Stimulated activated CD8-positive, alpha-beta memory T cell treated with anti-CD3 and anti-CD28 coated beads, Interleukin-2, amount 100 ng/mL, for 1 hour (primary cell): ENCODE measurements around the gene GGTA1.
A peak's percentile ranks its signal among the peaks of the same experiment; 100 is the strongest.
"Not testable (repeated sequence)": the region's sequence is repeated elsewhere in the genome, so short reads cannot be mapped to it uniquely, and the experiment has no call there.

Source experiments
- DNase-seq, 2 donors: peaks; one replicate each; pipeline ENCODE4 v3.0.0-alpha.2; 2020; ENCODE audit warnings: low read depth in 2 of 2

GGTA1 gene

GRCh38 chr9:121499427-121500164 lies at the start of gene GGTA1:
Gene GGTA1, minus strand, starts transcription at chr9:121499844. Its CDS starts 31,922 bp downstream, at chr9:121467922.
- DNase-seq = no peak

GRCh38 chr9:121548666-121549065 lies 49.0 kb upstream of the GGTA1 start:
- no peak for DNase-seq

DNA sequence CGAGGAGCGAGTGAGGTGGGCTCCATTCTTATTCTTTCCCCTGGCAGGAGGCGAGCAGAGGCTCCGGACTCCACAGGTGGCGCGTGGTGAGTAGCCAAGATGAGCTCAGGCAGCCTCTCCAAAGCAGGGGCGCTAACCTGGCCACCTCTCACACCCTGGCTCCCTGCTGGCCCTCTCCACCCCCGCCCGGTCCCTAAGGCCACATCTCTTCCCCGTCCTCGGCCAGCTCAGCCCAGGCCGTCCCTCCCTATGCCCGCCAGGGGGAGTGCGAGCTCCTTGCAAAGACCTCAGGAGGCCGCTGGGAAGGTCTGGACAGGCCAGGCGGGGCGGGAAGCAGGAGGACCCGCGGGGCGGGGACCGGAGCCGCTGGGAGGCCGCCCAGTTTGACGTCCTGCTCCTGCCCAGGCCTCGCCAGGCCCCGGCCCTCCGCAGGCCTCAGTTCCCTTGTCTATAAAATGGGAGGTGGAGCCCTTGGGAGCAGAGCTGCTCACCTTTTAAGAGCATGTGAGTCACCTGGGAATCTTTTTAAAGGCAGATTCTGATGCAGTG lies 46.3 kb upstream of the GGTA1 start:
- DNase-seq = peak; percentile 25 to 39

DNA sequence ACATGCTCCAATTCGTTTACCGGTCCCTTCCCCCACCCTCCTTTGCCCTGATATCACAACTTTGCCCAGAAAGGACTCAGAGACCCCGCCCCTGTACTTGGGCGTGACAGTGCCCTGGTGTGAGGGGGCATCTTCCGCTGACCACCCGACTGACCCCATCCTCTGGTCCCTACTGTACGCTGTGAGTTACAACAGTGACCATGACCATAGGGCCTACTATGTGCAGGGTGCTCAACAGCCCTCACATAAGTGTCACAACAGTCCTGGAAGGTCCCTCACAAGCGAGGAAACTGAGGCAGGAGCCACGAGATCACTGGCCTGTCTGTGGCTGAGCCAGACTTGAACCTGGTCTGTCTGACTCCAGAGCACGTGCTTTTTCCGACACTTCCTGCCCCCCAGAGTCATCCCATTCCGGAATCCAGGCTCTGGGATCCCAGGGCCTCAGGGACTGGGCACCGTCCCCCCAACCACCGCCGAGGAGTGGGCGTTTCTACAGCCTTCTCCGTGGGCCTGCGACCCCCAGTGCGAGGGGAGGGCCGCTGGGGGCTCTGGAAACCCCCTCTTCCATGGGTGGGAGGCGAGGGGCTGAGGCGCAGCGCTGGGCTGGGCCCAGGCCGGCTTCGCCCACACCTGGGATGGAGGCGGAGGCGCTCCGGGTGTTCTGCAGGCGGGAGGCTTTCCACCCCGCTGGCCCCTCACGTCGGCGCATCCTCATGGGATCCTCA lies 45.7 kb upstream of the GGTA1 start:
- DNase-seq = no peak

DNA sequence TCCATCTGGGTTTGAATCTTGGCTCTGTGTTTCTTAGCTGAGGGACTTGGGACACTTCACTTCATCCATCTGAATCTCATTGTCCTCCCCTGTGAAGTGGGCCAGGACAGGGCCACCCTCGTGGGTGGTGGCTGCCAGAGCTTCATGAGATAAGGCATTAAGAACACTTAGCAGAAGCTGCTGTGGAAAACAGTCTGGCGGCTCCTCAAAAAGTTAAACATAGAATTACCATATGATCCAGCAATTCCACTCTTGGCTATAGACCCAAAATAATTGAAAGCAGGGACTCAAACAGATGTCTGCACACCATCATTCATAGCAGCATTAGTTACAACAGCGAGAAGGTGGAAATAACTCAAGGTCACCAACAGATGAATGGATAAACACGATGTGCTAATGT lies 42.4 kb upstream of the GGTA1 start:
- no peak for DNase-seq

- DNase-seq = no peak
Measured at GRCh38 chr9:121541256-121541655, 41.6 kb upstream of the GGTA1 start.

DNA sequence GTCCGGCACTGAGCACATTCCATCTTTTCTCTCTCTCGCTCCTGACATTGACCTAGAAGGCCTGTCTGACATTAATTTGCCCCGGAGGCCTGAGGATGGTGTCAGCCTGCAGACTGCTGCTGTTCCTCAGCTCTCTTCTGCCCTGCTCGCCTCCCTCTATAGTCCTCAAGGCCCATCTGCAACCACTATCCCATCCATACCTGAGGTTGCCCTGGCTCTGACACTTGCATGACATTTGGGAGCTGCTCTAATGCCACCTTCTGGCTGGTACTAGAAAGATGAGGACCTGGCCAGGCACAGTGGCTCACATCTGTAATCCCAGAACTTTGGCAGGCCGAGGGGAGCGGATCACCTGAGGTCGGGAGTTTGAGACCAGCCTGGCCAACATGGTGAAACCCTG lies 38.6 kb upstream of the GGTA1 start:
- no peak for DNase-seq

DNA sequence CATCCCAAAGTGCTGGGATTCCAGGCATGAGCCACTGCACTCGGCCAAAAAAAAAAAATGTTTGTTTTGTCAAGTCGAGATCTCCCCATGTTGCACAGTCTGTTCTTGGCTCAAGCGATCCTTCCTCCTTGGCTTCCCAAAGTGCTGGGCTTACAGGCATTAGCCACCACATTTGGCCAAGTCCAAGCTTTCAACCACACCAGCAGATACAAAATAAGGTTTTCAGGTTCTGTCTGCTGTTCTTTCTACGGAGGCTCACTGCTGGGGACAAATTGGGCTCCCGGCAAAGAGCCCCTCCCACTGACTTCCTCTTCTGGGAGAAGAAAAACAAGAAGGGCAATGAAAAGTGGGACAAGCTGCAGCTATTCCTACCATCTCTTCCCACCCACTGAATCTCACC lies 37.6 kb upstream of the GGTA1 start:
- no peak for DNase-seq

DNA sequence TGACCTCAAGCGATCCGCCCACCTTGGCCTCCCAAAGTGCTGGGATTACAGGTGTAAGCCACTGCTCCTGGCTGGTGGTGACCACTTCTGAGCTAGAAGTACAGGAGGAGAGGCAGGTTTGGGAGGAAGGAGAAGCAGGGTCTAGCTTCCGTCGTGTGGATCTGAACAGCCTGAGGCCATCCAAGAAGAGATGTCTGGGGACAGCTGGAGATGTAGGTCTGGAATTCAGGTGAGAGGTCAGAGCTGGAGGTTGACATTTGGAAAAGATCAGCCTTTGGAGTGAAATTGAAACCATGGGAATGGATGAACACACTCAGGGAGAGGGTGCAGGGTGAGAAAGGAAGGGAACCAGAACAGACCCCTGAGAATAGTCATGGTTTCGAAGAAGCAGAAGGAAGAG lies 33.2 kb upstream of the GGTA1 start:
- no peak for DNase-seq

GRCh38 chr9:121529237-121529987 lies 29.8 kb upstream of the GGTA1 start:
- DNase-seq = no peak

- no peak for DNase-seq
Measured at GRCh38 chr9:121528642-121529041, 29.0 kb upstream of the GGTA1 start.

GRCh38 chr9:121527371-121527770 lies 27.7 kb upstream of the GGTA1 start:
- no peak for DNase-seq

DNA sequence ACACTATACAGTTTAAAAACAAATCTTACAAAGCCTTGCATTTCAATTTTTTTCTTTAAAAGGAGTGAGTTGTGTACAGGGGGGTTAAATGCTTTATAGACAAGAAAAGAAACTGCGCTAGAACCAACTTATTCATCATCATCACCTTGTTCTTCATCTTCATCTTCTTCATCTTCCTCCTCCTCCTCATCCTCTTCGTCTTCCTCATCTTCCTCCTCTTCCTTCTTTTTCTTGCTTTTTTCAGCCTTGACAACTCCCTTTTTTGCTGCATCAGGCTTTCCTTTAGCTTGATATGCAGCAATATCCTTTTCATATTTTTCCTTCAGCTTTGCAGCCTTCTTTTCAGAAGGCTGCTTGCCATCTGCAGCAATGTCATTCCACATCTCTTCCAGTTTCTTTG lies 20.0 kb upstream of the GGTA1 start:
- DNase-seq = not testable (repeated sequence)

DNA sequence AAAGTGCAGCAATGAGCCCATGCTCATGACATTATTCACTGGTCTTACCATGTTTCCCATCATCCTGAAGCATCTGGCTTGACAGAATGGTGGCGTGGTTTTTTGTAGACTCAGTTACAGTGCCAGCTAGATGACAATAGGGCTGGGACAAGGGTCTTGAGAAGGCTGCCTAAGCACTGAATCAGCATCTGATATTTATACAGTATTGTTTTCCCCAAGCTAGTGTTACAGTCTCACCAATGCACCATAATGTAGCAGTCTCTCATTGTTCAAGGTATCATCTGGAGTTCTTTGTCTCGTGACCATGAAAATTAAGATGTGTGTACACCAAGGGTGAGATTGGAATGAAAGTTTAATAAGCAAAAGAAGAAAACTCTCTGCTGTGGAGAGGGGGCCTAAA lies 19.0 kb upstream of the GGTA1 start:
- no peak for DNase-seq

DNA sequence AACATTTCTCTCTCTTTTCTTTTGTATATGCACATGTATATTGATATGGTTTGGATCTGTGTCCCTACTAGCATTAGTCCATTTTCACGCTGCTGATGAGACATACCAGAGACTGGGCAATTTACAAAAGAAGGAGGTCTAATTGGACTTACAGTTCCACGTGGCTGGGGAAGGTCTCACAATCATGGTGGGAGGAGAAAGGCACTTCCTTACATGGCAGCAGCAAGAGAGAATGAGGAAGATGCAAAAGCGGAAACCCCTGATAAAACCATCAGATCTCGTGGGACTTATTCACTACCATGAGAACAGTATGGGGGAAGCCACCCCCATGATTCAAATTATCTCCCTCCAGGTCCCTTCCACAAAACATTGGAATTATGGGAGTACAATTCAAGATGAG lies 13.5 kb upstream of the GGTA1 start:
- DNase-seq = not testable (repeated sequence)

DNA sequence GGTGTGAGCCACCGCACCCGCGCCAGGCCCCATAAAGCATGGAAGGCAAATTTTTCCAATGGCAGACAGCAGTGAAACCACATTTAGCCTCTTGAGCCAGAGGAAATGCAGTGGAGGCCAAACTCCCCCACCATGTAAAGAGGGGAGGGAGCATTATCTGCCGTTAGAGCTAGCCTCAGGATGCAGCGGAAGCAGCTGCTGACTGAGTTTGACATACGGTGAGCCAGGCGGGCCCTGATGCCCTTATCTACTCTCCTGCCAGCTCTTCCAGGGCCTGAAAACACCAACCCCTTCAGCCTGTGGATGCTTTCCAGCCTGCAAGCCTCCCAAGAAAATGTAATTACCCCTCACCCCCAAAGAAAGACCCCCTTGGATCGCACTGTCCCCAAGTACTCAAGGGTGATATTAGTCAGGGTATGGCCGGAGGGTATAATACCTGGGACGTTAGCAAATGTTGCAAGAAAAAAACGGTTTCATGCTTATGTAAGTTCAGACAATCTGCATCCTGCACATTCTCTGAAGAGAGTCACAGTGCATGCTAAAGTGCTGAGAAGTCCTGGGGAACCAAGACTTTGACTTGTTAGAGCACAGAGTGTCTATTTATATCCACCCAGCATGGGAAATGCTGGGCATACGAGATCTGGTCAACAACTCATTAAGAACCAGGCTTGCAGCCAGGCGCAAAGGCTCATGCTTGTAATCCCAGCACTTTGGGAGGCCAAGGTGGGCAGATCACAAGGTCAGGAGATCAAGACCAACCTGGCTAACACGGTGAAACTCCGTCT lies 11.3 kb upstream of the GGTA1 start:
- no peak for DNase-seq

DNA sequence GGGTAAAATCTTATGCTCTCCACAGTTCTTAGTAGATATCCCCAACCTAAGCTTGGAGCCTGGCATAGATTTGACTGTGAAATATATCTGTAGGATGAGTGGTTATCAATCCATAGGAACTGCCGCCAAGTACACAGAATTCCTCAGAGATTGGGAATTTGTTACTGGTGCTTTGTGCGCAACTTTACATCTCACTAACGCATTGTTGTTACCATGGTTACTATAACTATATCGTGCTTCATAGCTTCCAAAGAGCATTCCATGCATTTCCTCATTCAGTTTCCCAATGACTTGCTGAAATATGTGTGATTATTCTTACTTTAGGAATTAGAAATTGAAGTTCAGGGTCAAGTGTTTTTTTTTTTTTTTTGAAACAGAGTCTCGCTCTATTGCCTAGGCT lies 9.5 kb upstream of the GGTA1 start:
- DNase-seq = no peak

DNA sequence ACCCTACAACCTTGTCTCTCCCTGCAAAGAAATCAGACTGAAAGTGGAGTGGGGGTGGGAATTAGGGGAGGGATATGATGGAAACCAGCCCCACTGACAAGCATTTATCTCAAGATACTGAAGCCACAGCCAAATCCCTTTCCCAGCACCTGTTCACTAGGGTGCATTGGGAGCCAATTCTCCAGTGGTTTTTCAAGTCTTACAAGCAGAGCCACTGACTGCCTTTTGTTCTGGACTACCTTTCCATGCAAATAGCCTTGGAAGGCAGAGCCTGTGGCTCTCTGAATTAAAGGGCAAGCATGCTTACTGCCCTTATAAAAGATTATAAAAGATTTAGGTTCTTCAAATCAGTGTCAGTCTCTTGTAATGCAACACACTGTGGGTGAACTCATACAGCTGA lies 8.8 kb upstream of the GGTA1 start:
- DNase-seq = no peak

- no peak for DNase-seq
Measured at GRCh38 chr9:121505903-121506735, 6.5 kb upstream of the GGTA1 start.

DNA sequence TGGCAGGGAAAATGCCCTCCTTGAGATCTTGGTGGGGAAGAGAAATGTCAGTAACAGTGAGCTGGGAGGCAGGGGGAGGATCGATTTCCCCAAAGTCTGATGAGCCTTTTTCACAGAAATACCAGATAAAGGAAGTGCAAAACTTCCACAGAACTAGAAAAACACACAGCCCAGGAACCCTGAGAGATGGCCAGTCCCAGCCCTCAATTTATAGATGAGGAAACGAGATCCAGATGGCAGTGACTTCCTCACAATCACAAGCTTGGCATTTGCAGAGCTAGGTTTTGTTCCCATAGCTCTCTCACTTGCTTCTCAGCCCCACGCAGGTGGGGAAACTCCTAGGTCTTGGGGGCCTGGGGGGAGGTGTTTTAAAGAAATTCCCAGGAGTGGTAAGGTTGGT lies 3.8 kb upstream of the GGTA1 start:
- DNase-seq = no peak

- DNase-seq = no peak
Measured at GRCh38 chr9:121500165-121500478, 478 bp upstream of the GGTA1 start.
